Erythroblast (primary cell): ENCODE data around the gene SMARCB1.

Source experiments
- GATA1 ChIP-seq: IDR thresholded peaks from 2 replicates; pipeline ENCODE4 v1.6.1; 2011; ENCODE audit warnings: low read depth, mild to moderate bottlenecking, control low read depth, low read length, moderate library complexity
- POLR2A ChIP-seq: IDR thresholded peaks from 2 replicates; pipeline ENCODE4 v1.6.1; 2011; ENCODE audit warnings: mild to moderate bottlenecking, low read length

GRCh38 chr22:23752090-23752691, 34.6 kb upstream of the SMARCB1 start:
- TF ChIP-seq POLR2A = no peak
- no peak for TF ChIP-seq GATA1
